GM19240 (cell line): Measurements from ENCODE around the gene KRT38.
"Not testable (repeated sequence)": the region's sequence is repeated elsewhere in the genome, so short reads cannot be mapped to it uniquely, and the experiment has no call there.

ENCODE experiments used
- DNase-seq: peaks from one replicate; pipeline ENCODE4 v3.0.0; 2011; ENCODE audit warnings: low spot score; ENCODE audit not compliant: insufficient read length

KRT38 gene

GRCh38 chr17:41422586-41422985, 18.2 kb downstream of the KRT38 start:
- DNase-seq, result not testable (repeated sequence)

- DNase-seq, result no peak
Observed at GRCh38 chr17:41421617-41422016, 19.2 kb downstream of the KRT38 start.

GRCh38 chr17:41421116-41421515, 19.7 kb downstream of the KRT38 start:
- no peak for DNase-seq

- DNase-seq, result no peak
Observed at GRCh38 chr17:41420134-41420533, 20.6 kb downstream of the KRT38 start.

GRCh38 chr17:41419716-41420115, 21.1 kb downstream of the KRT38 start:
- DNase-seq, result no peak

- DNase-seq, result no peak
Observed at GRCh38 chr17:41418116-41418860, 22.5 kb downstream of the KRT38 start.

- DNase-seq, result peak; percentile 23
Observed at GRCh38 chr17:41417576-41418015, 23.2 kb downstream of the KRT38 start.

GRCh38 chr17:41417127-41417526, 23.7 kb downstream of the KRT38 start:
- DNase-seq, result no peak

- DNase-seq, result no peak
Observed at GRCh38 chr17:41416479-41416878, 24.3 kb downstream of the KRT38 start.

GRCh38 chr17:41415833-41416335, 24.9 kb downstream of the KRT38 start:
- no peak for DNase-seq

- no peak for DNase-seq
Observed at GRCh38 chr17:41415411-41415810, 25.4 kb downstream of the KRT38 start.

- DNase-seq, result no peak
Observed at GRCh38 chr17:41413982-41414381, 26.8 kb downstream of the KRT38 start.

- DNase-seq, result no peak
Observed at GRCh38 chr17:41413353-41413957, 27.3 kb downstream of the KRT38 start.

- DNase-seq, result no peak
Observed at GRCh38 chr17:41411072-41411840, 29.5 kb downstream of the KRT38 start.

GRCh38 chr17:41407226-41407625, 33.6 kb downstream of the KRT38 start:
- DNase-seq, result no peak

- DNase-seq, result no peak
Observed at GRCh38 chr17:41406205-41406604, 34.6 kb downstream of the KRT38 start.

- no peak for DNase-seq
Observed at GRCh38 chr17:41404024-41404671, 36.6 kb downstream of the KRT38 start.

GRCh38 chr17:41403404-41404023, 37.3 kb downstream of the KRT38 start:
- DNase-seq, result no peak

- no peak for DNase-seq
Observed at GRCh38 chr17:41402161-41402560, 38.6 kb downstream of the KRT38 start.

GRCh38 chr17:41396996-41397660, 43.7 kb downstream of the KRT38 start, which contains the start of gene KRT31:
Gene KRT31, minus strand, starts transcription at chr17:41397608. Its CDS starts 69 bp downstream, at chr17:41397539.
- DNase-seq, result no peak
